Ovary (tissue), 3 donors: ENCODE data around the gene HK1.

Experiments used
- POLR2A ChIP-seq: fragments of 450-650 bp; IDR thresholded peaks from one replicate; pipeline ENCODE4 v1.6.1; 2017; ENCODE audit warnings: antibody characterized with exemption, mild to moderate bottlenecking, moderate library complexity
- TF ChIP-seq, protein P1 (sequence below), 3 donors: fragments of 450-650 bp in 2 of 3; fragments of 200-600 bp in 1 of 3; IDR thresholded peaks; one replicate each; pipeline versions ENCODE4 v1.5.1 to v1.8.0; 2016 to 2022; ENCODE audit warnings: antibody characterized with exemption in 3 of 3, mild to moderate bottlenecking in 1 of 3
- donor health status: DM: no; HTN: no; CAD: no.

DNA sequence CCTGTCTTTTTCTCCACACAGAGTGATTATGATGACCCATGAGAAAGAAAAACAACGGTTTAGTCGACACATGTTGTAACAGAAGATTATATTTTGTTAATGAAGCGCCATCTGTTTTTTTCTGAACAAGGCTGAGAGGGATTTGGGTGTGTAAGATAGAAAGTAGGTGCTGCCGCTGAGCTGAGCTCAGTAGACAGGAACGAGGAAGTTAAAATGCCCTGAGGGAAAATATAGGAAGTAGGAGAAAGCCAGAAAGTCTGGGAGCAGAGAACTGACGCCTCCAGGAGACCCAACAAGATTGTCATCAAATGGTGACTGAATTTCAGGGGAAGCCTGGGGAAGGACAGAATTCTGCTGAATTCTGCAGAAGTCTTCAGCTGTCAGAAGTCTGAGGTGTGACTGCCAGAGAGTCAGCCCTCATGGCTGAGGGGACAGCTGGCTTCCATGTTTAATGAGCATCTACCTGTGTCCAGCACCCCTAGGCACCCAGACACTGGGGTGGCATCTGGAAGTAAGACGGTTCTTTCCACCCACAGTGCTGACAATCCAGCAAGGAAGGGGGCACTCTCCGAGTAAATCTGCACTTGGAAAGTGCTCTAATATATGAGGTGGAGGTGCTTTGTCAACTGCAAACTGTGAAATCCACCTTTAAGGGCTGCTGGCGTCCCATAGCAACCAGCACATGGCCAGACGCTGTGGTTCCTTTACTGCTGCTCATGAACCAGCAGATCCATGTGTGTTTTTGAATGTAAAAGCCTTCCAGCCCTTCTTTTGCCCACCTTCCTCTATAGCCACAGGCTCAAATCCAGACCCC, 160.4 kb downstream of the HK1 start:
- TF ChIP-seq POLR2A = no peak
- TF ChIP-seq, protein P1, sequence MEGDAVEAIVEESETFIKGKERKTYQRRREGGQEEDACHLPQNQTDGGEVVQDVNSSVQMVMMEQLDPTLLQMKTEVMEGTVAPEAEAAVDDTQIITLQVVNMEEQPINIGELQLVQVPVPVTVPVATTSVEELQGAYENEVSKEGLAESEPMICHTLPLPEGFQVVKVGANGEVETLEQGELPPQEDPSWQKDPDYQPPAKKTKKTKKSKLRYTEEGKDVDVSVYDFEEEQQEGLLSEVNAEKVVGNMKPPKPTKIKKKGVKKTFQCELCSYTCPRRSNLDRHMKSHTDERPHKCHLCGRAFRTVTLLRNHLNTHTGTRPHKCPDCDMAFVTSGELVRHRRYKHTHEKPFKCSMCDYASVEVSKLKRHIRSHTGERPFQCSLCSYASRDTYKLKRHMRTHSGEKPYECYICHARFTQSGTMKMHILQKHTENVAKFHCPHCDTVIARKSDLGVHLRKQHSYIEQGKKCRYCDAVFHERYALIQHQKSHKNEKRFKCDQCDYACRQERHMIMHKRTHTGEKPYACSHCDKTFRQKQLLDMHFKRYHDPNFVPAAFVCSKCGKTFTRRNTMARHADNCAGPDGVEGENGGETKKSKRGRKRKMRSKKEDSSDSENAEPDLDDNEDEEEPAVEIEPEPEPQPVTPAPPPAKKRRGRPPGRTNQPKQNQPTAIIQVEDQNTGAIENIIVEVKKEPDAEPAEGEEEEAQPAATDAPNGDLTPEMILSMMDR (IDR thresholded peaks at IDR 0.05) = no peak
